DND-41 (cell line): ENCODE results near the gene LRP10.

Experiments used
- ATAC-seq: fragments of 200-7000 bp; cut with Tn5 transposase; 3 replicates; pipeline ENCODE4 v1.9.1; 2021; ENCODE audit warnings: low read depth; ENCODE audit not compliant: insufficient read depth
- DNase-seq: peaks from one replicate; pipeline ENCODE4 v3.0.0-alpha.2; 2020
- H2AFZ ChIP-seq: 2 replicates; pipeline ENCODE4 v1.6.0; 2012; ENCODE audit warnings: low read depth, low read length
- H3K27ac ChIP-seq: 2 replicates; pipeline ENCODE4 v1.5.1; 2012; ENCODE audit warnings: low read length, inconsistent platforms
- H3K27me3 ChIP-seq: fragments of 200-600 bp; sonication (generic); 2 replicates; pipeline ENCODE4 v1.6.0; 2012; ENCODE audit warnings: low read length, mild to moderate bottlenecking, inconsistent platforms; ENCODE audit not compliant: insufficient read depth, poor library complexity
- H3K36me3 ChIP-seq: 2 replicates; pipeline ENCODE4 v1.5.1; 2012; ENCODE audit warnings: low read length, inconsistent platforms; ENCODE audit not compliant: insufficient read depth
- H3K4me1 ChIP-seq: 2 replicates; pipeline ENCODE4 v1.5.1; 2012; ENCODE audit warnings: mild to moderate bottlenecking, low read length; ENCODE audit not compliant: insufficient read depth
- H3K4me2 ChIP-seq: 2 replicates; pipeline ENCODE4 v1.6.0; 2012; ENCODE audit warnings: mild to moderate bottlenecking, moderate library complexity, low read length, inconsistent platforms; ENCODE audit not compliant: insufficient read depth
- H3K4me3 ChIP-seq, 2 experiments: fragments of 200-600 bp in 1 of 2; shearing (Covaris generic) in 1 of 2; 2 replicates each; pipeline ENCODE4 v1.5.1; 2012 to 2016; ENCODE audit warnings: inconsistent platforms in 2 of 2, low read length in 2 of 2, mild to moderate bottlenecking in 2 of 2, low read depth in 1 of 2, moderate library complexity in 1 of 2
- H3K79me2 ChIP-seq: 2 replicates; pipeline ENCODE4 v1.6.0; 2012; ENCODE audit warnings: low read length, inconsistent platforms; ENCODE audit not compliant: insufficient read depth
- H3K9ac ChIP-seq: 2 replicates; pipeline ENCODE4 v1.6.0; 2012; ENCODE audit warnings: low read depth, mild to moderate bottlenecking, inconsistent platforms, low read length, moderate library complexity
- H3K9me3 ChIP-seq: 2 replicates; pipeline ENCODE4 v1.5.1; 2012; ENCODE audit warnings: low read length, moderate library complexity, mild to moderate bottlenecking, inconsistent platforms; ENCODE audit not compliant: insufficient read depth, severe bottlenecking
- H4K20me1 ChIP-seq: 2 replicates; pipeline ENCODE4 v1.6.0; 2012; ENCODE audit warnings: low read length; ENCODE audit not compliant: insufficient read depth
- EZH2 ChIP-seq: IDR thresholded peaks from 3 replicates; pipeline ENCODE4 v1.6.1; 2012; ENCODE audit warnings: borderline replicate concordance, low read depth, mild to moderate bottlenecking, moderate library complexity, low read length, inconsistent platforms; ENCODE audit not compliant: severe bottlenecking
- TF ChIP-seq, protein P1 (sequence below): IDR thresholded peaks from 2 replicates; pipeline ENCODE4 v1.5.1; 2012; ENCODE audit warnings: borderline replicate concordance, low read length, moderate library complexity, mild to moderate bottlenecking; ENCODE audit not compliant: poor library complexity, severe bottlenecking; ENCODE audit errors: extremely low read depth

LRP10 gene

DNA sequence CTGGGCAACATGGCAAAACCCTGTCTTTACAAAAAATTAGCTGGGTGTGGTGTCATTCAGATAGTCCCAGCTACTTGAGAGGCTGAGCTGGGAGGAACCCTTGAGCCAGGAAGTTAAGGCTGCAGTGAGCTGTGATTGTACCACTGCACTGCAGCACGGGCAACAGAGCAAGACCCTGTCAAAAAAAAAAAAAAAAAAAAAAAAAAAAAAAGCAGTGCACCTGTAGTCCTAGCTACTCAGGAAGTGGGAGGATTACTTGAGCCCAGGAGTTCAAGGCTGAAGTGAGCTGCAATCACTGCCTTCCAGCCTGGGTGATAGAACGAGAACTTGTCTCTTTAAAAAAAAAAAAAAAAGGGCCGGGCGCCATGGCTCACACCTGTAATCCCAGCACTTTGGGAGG, 17.1 kb downstream of the LRP10 start:
- Histone ChIP-seq H3K9me3 (no peaks in the 10 kb centered on the region), H4K20me1 (peaks cover 4% of the 10 kb centered on the region; the same call in 1 of the 2 replicates), H3K4me1 (no peaks in the 10 kb centered on the region), H3K4me2 (no peak overlapping the region), H3K9ac (no peak overlapping the region), H3K4me3 (no peak overlapping the region), H3K27me3 (peaks cover 40% of the 10 kb centered on the region), H3K36me3 (no peaks in the 10 kb centered on the region), H3K27ac (no peak overlapping the region), H2AFZ (no peak overlapping the region), H3K79me2 (no peaks in the 10 kb centered on the region)
- no peak for DNase-seq
- no peak for ATAC-seq
- TF ChIP-seq EZH2 = no peak

DNA sequence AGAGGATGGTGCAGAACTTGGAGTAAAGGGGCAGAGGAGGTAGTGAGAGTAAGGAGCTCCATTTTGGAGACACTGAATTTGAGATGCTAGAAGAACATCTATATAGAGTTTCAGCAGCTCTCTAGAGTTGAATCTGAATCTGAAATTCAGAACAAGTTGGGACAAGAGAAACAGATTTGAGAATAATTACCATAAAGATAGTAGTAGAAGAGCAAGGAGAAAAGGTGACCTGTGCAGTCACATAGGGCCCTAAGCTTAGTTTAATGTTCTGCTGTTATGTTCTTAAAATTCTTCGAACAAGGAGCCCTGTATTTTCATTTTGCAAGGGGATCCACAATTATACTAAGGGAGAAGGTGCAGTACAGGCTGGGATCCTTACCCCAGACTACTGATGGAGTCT, 18.9 kb downstream of the LRP10 start:
- no peaks in the 10 kb centered on the region for H3K4me1 ChIP-seq
- no peak for TF ChIP-seq EZH2
- H4K20me1 ChIP-seq = 0 out of 2 replicates have a peak, but pooled peaks cover 2% of the 10 kb centered on the region
- H3K27me3 ChIP-seq = peaks cover 26% of the 10 kb centered on the region
- no peak overlapping the region for H3K9ac ChIP-seq
- H3K4me3 ChIP-seq = no peak overlapping the region
- H3K27ac ChIP-seq = no peak overlapping the region
- H2AFZ ChIP-seq = no peak overlapping the region
- no peaks in the 10 kb centered on the region for H3K79me2 ChIP-seq
- DNase-seq (no peak), ATAC-seq (no peak)
- H3K9me3 ChIP-seq = no peaks in the 10 kb centered on the region
- no peaks in the 10 kb centered on the region for H3K36me3 ChIP-seq
- no peak overlapping the region for H3K4me2 ChIP-seq

DNA sequence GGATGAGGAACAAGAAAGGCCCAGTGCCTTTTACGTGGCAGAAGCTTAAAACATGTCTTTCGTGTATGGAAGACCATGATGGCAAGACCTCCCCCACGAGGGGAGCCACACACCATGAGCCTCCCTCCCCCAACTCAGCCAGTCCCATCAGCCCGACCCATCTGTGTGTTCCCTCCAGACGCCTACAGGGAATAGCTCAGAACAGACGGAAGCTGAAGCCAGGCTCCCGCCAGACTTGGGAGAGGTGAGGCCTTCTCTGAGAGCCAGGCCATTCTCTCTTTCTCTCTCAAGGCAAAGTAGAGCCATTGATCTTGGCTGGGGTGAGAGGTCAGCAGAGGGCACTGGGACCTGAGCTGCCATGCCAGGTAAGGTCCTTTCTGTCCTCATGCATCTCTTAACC, 20.9 kb downstream of the LRP10 start:
- Histone ChIP-seq H3K27me3 (peaks cover 8% of the 10 kb centered on the region), H3K4me3 (no peak overlapping the region), H3K36me3 (no peaks in the 10 kb centered on the region), H2AFZ (no peak overlapping the region), H3K79me2 (no peaks in the 10 kb centered on the region), H3K27ac (no peak overlapping the region), H4K20me1 (0 out of 2 replicates have a peak, but pooled peaks cover 2% of the 10 kb centered on the region), H3K9ac (no peak overlapping the region), H3K9me3 (no peaks in the 10 kb centered on the region), H3K4me2 (no peak overlapping the region), H3K4me1 (no peaks in the 10 kb centered on the region)
- no peak for ATAC-seq
- DNase-seq = no peak
- TF ChIP-seq EZH2 = no peak

DNA sequence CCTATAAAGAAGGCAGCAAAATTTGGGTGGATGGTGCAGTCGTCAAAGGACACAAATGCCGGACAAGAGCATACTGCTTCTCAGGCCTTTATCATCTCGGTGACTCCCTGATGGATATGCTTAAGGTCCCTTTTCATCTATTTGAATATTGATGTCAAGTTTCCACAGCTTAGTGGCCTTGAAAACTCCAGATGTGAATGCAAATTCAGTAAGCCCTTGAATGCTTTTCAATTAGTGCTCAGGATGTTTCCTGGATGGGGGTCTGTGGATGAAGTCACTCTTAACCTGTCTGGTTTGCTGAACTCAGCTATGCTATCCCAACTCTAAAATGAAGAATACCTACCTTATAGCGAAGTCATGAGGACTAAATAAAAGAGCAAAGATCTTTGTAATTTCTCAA, 22.2 kb downstream of the LRP10 start:
- no peaks in the 10 kb centered on the region for H4K20me1 ChIP-seq
- ATAC-seq (no peak), DNase-seq (no peak)
- H3K27me3 ChIP-seq = no peaks in the 10 kb centered on the region
- no peak for TF ChIP-seq EZH2
- TF ChIP-seq, protein P1, sequence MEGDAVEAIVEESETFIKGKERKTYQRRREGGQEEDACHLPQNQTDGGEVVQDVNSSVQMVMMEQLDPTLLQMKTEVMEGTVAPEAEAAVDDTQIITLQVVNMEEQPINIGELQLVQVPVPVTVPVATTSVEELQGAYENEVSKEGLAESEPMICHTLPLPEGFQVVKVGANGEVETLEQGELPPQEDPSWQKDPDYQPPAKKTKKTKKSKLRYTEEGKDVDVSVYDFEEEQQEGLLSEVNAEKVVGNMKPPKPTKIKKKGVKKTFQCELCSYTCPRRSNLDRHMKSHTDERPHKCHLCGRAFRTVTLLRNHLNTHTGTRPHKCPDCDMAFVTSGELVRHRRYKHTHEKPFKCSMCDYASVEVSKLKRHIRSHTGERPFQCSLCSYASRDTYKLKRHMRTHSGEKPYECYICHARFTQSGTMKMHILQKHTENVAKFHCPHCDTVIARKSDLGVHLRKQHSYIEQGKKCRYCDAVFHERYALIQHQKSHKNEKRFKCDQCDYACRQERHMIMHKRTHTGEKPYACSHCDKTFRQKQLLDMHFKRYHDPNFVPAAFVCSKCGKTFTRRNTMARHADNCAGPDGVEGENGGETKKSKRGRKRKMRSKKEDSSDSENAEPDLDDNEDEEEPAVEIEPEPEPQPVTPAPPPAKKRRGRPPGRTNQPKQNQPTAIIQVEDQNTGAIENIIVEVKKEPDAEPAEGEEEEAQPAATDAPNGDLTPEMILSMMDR = no peak
- H3K9ac ChIP-seq = no peak overlapping the region
- no peak overlapping the region for H2AFZ ChIP-seq
- no peaks in the 10 kb centered on the region for H3K9me3 ChIP-seq
- no peak overlapping the region for H3K4me3 ChIP-seq
- H3K4me1 ChIP-seq = no peaks in the 10 kb centered on the region
- no peak overlapping the region for H3K4me2 ChIP-seq
- H3K79me2 ChIP-seq = no peaks in the 10 kb centered on the region
- no peak overlapping the region for H3K27ac ChIP-seq
- 0 out of 2 replicates have a peak, but pooled peaks cover 1% of the 10 kb centered on the region for H3K36me3 ChIP-seq

DNA sequence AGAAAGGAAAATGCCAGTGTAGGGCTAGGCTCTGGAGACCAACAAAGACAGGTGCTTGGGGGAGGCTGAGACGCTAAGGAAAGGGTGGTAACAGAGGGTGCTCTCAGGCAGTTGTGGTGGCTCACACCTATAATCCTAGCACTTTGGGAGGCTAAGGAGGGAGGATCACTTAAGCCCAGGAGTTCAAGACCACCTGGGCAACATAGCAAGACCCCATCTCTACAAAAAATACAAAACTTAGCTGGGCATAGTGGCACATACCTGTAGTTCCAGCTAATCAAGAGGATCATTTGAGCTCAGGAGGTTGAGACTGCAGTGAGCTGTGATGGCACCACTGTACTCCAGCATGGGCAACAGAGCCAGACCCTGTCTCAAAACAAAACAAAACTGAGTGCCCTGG, 23.9 kb downstream of the LRP10 start:
- TF ChIP-seq EZH2 = no peak
- TF ChIP-seq, protein P1 = no peak
- H3K36me3 ChIP-seq = peaks cover 15% of the 10 kb centered on the region

More for the DNA sequence above, 23.9 kb downstream of the LRP10 start:
- H3K9ac ChIP-seq = no peak overlapping the region
- no peaks in the 10 kb centered on the region for H3K4me1 ChIP-seq
- no peak overlapping the region for H3K4me3 ChIP-seq
- H2AFZ ChIP-seq = no peak overlapping the region
- no peak overlapping the region for H3K27ac ChIP-seq
- H3K79me2 ChIP-seq = no peaks in the 10 kb centered on the region
- no peaks in the 10 kb centered on the region for H3K27me3 ChIP-seq
- H4K20me1 ChIP-seq = 0 out of 2 replicates have a peak, but pooled peaks cover 4% of the 10 kb centered on the region
- DNase-seq (no peak), ATAC-seq (no peak)
- no peaks in the 10 kb centered on the region for H3K9me3 ChIP-seq
- H3K4me2 ChIP-seq = no peak overlapping the region
